ENCODE results near the gene PPP6R2.
"Not testable (repeated sequence)": the region's sequence is repeated elsewhere in the genome, so short reads cannot be mapped to it uniquely, and the experiment has no call there.

PPP6R2 gene

DNA sequence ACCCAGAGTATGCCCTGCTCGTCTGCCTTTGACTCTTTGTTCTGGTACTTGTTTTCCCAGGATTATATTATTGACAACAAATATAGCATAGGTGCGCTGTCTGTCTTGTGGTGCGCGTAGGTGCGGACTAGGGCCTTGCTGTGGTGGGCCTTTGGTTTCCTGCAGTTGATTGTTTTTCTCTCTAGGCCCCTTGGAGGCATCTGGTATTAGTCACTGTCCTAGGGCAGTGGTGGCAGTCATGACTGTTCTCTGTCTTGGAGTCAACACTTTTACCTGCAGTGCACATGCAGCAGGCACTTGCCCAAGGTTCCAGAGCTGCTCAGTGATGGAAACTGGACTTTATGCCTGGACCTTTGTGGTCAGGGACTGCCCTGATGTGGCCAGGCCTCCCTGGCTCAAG is 18.6 kb downstream of the PPP6R2 start:
- TF ChIP-seq ZNF843 (tag by site-specific recombination; IDR thresholded peaks at IDR 0.05) (no peak), ZNF473 (tag by site-specific recombination; IDR thresholded peaks at IDR 0.05) (no peak), PRDM2 (tag by site-specific recombination; IDR thresholded peaks at IDR 0.05; ENCODE audit: borderline replicate concordance) (no peak)
- Histone ChIP-seq H3K4me1 (ENCODE audit: control insufficient read depth, insufficient read depth, low read length) (no peaks in the 10 kb centered on the region), H3K36me3 (ENCODE audit: control insufficient read depth in 2 of 2, insufficient read depth in 1 of 2, low read length in 2 of 2) (peaks cover 4 to 44% of the 10 kb centered on the region in 2 experiments; a peak in 2 of 3 replicates), H3K4me3 (ENCODE audit: low read depth, low read length) (no peak overlapping the region), H3K9me3 (ENCODE audit: control insufficient read depth, insufficient read depth, low read depth, low read length) (no peaks in the 10 kb centered on the region), H3K27ac (ENCODE audit: extremely low read depth, low read depth, low read length) (peak overlapping the region; percentile 8; the same call in 1 of the 2 replicates)
- CTCF ChIA-PET, result interaction anchor here (0.6 to 0.8 kb wide), 2 partner anchors 13 to 34 kb away, joined by 3 to 7 read pairs; no protein-coding TSS in a partner anchor
- POLR2A ChIA-PET, result no interaction called here

GRCh38 chr22:50363166-50363802 is 20.2 kb downstream of the PPP6R2 start:
- TF ChIP-seq ZBTB8A (tag by site-specific recombination; IDR thresholded peaks at IDR 0.05) (no peak), ZNF114 (tag by site-specific recombination; IDR thresholded peaks at IDR 0.05) (no peak), ZNF658 (tag by site-specific recombination; IDR thresholded peaks at IDR 0.05) (no peak), ZNF707 (tag by site-specific recombination; IDR thresholded peaks at IDR 0.05) (no peak), ZNF214 (tag by site-specific recombination; IDR thresholded peaks at IDR 0.05; ENCODE audit: borderline replicate concordance) (no peak), HOXC10 (CRISPR knock-in tag; IDR thresholded peaks at IDR 0.05) (no peak), ZNF830 (tag by site-specific recombination; IDR thresholded peaks at IDR 0.05; ENCODE audit: low read depth) (no peak), ZNF692 (tag by site-specific recombination; IDR thresholded peaks at IDR 0.05) (no peak), ZNF133 (tag by site-specific recombination; IDR thresholded peaks at IDR 0.05) (no peak), ZNF16 (tag by site-specific recombination; IDR thresholded peaks at IDR 0.05; ENCODE audit: low read depth) (no peak)
- TF ChIP-seq, protein P1, sequence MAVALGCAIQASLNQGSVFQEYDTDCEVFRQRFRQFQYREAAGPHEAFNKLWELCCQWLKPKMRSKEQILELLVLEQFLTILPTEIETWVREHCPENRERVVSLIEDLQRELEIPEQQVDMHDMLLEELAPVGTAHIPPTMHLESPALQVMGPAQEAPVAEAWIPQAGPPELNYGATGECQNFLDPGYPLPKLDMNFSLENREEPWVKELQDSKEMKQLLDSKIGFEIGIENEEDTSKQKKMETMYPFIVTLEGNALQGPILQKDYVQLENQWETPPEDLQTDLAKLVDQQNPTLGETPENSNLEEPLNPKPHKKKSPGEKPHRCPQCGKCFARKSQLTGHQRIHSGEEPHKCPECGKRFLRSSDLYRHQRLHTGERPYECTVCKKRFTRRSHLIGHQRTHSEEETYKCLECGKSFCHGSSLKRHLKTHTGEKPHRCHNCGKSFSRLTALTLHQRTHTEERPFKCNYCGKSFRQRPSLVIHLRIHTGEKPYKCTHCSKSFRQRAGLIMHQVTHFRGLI (tag by site-specific recombination; IDR thresholded peaks at IDR 0.05), result no peak
- TF ChIP-seq, protein P2, sequence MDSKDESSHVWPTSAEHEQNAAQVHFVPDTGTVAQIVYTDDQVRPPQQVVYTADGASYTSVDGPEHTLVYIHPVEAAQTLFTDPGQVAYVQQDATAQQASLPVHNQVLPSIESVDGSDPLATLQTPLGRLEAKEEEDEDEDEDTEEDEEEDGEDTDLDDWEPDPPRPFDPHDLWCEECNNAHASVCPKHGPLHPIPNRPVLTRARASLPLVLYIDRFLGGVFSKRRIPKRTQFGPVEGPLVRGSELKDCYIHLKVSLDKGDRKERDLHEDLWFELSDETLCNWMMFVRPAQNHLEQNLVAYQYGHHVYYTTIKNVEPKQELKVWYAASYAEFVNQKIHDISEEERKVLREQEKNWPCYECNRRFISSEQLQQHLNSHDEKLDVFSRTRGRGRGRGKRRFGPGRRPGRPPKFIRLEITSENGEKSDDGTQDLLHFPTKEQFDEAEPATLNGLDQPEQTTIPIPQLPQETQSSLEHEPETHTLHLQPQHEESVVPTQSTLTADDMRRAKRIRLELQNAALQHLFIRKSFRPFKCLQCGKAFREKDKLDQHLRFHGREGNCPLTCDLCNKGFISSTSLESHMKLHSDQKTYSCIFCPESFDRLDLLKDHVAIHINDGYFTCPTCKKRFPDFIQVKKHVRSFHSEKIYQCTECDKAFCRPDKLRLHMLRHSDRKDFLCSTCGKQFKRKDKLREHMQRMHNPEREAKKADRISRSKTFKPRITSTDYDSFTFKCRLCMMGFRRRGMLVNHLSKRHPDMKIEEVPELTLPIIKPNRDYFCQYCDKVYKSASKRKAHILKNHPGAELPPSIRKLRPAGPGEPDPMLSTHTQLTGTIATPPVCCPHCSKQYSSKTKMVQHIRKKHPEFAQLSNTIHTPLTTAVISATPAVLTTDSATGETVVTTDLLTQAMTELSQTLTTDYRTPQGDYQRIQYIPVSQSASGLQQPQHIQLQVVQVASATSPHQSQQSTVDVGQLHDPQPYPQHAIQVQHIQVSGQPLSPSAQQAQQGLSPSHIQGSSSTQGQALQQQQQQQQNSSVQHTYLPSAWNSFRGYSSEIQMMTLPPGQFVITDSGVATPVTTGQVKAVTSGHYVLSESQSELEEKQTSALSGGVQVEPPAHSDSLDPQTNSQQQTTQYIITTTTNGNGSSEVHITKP (tag by site-specific recombination; IDR thresholded peaks at IDR 0.05), result no peak
- ChIA-PET POLR2A (no interaction called here), CTCF (interaction anchor here (0.6 to 1.2 kb wide), 3 partner anchors 9 to 124 kb away, joined by 3 to 5 read pairs (median 4); no protein-coding TSS in a partner anchor)
- Histone ChIP-seq H3K36me3 (ENCODE audit: control insufficient read depth in 2 of 2, insufficient read depth in 1 of 2, low read length in 2 of 2) (peaks cover 3 to 55% of the 10 kb centered on the region in 2 experiments; a peak in 2 of 3 replicates), H3K4me1 (ENCODE audit: control insufficient read depth, insufficient read depth, low read length) (no peaks in the 10 kb centered on the region), H3K9me3 (ENCODE audit: control insufficient read depth, insufficient read depth, low read depth, low read length) (no peaks in the 10 kb centered on the region), H3K4me3 (ENCODE audit: low read depth, low read length) (no peak overlapping the region), H3K27ac (ENCODE audit: extremely low read depth, low read depth, low read length) (no peak overlapping the region)

DNA sequence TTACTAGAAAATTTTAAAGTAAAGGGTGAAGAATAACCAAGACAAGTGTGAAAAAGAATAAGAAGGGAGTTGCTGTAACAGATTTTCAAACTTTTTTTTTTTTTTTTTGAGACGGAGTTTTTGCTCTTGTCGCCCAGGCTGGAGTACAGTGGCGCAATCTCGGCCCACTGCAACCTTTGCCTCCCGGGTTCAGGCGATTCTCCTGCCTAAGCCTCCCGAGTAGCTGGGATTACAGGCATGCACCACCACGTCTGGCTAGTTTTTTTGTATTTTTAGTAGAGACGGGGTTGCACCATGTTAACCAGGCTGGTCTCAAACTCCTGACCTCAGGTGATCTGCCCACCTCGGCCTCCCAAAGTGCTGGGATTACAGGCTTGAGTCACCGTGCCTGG is 20.7 kb downstream of the PPP6R2 start:
- H3K27ac ChIP-seq (ENCODE audit: extremely low read depth, low read depth, low read length); POLR2A ChIA-PET; H3K4me3 ChIP-seq (ENCODE audit: low read depth, low read length); H3K4me1 ChIP-seq (ENCODE audit: control insufficient read depth, insufficient read depth, low read length); H3K9me3 ChIP-seq (ENCODE audit: control insufficient read depth, insufficient read depth, low read depth, low read length): not testable (repeated sequence)
- CTCF ChIA-PET, result interaction anchor here (0.6 to 0.8 kb wide), 2 partner anchors 8 to 14 kb away, joined by 3 to 4 read pairs; no protein-coding TSS in a partner anchor
- H3K36me3 ChIP-seq (ENCODE audit: control insufficient read depth in 2 of 2, insufficient read depth in 1 of 2, low read length in 2 of 2), result peaks cover 3 to 56% of the 10 kb centered on the region in 2 experiments; a peak in 2 of 3 replicates
